ENCODE measurements around the gene HTT. TPM values are rescaled to one million over a fixed set of nuclear protein-coding genes. Genes with fewer than 3 reads are reported as not detected.

The HTT gene
- total RNA-seq, 1 experiment from 2014 or later, result 37.4 TPM

- Histone ChIP-seq H3K36me3 (ENCODE audit: control insufficient read depth in 1 of 2, insufficient read depth in 2 of 2, low read length in 2 of 2) (peaks cover 0 to 26% of the 10 kb centered on the region in 2 experiments; a peak in 2 of 4 replicates), H4K20me1 (ENCODE audit: insufficient read depth) (no peaks in the 10 kb centered on the region), H3K9me2 (ENCODE audit: insufficient read depth) (no peaks in the 10 kb centered on the region), H3K27ac (ENCODE audit: low read depth, low read length) (no peak overlapping the region), H3K9ac (ENCODE audit: low read length) (no peak overlapping the region), H3K27me3 (ENCODE audit: insufficient read depth, low read length) (no peaks in the 10 kb centered on the region), H3K4me1 (ENCODE audit: control insufficient read depth in 1 of 2, insufficient read depth in 2 of 2, low read length in 2 of 2) (no peaks in the 10 kb centered on the region), H3K4me3 (replicated peaks in 1 of 2; ENCODE audit: low read depth in 1 of 2, low read length in 2 of 2) (no peak overlapping the region), H3K9me3 (ENCODE audit: control insufficient read depth in 1 of 2, insufficient read depth in 1 of 2, low read depth in 1 of 2, low read length in 2 of 2) (no peaks in the 10 kb centered on the region), H3K4me2 (ENCODE audit: low read length) (no peak overlapping the region), H2AFZ (ENCODE audit: low read depth, low read length, poor library complexity, severe bottlenecking) (no peak overlapping the region), H3K79me2 (ENCODE audit: insufficient read depth, low read length) (no peaks in the 10 kb centered on the region)
- DNase-seq (ENCODE audit: low read depth, low spot score), result no peak
- intact Hi-C loops (cut with micrococcal nuclease), result no loop called here
- TF ChIP-seq ZNF274 (IDR thresholded peaks at IDR 0.05; ENCODE audit: low read depth, low read length), result no peak
- TF ChIP-seq TCF7L2 (IDR thresholded peaks at IDR 0.05; ENCODE audit: borderline replicate concordance, extremely low read depth, insufficient read depth, insufficient read length), result no peak
- TF ChIP-seq CBX3 (IDR thresholded peaks at IDR 0.05; ENCODE audit: low read depth), result no peak
- no peak for TF ChIP-seq FOSL1 (IDR thresholded peaks at IDR 0.05; ENCODE audit: low read depth)
- no peak for TF ChIP-seq CTCF (IDR thresholded peaks at IDR 0.05 in 2 of 3, conservative IDR thresholded peaks at IDR 0.05 in 1 of 3; ENCODE audit: borderline replicate concordance in 1 of 3, insufficient read depth in 1 of 3, low read depth in 2 of 3, low read length in 2 of 3)
- no peak for TF ChIP-seq SRF (IDR thresholded peaks at IDR 0.05; ENCODE audit: low read depth)
- TF ChIP-seq POLR2A (IDR thresholded peaks at IDR 0.05; ENCODE audit: borderline replicate concordance, extremely low read depth, insufficient read depth, insufficient read length), result no peak
- no peak for TF ChIP-seq MAX (IDR thresholded peaks at IDR 0.05)
- no peak for TF ChIP-seq YY1 (IDR thresholded peaks at IDR 0.05; ENCODE audit: extremely low read depth, insufficient replicate concordance, low read depth, low read length)
- no peak for TF ChIP-seq ZBTB33 (IDR thresholded peaks at IDR 0.05; ENCODE audit: extremely low read depth, insufficient replicate concordance, low read length)
- no peak for TF ChIP-seq EZH2 (IDR thresholded peaks at IDR 0.05)
- no peak for TF ChIP-seq RAD21 (IDR thresholded peaks at IDR 0.05; ENCODE audit: low read depth)
- TF ChIP-seq EGR1 (IDR thresholded peaks at IDR 0.05; ENCODE audit: low read depth), result no peak
- TF ChIP-seq ELF1 (IDR thresholded peaks at IDR 0.05; ENCODE audit: borderline replicate concordance, low read depth), result no peak
- no peak for TF ChIP-seq JUND (IDR thresholded peaks at IDR 0.05)
- TF ChIP-seq EZH2phosphoT487 (IDR thresholded peaks at IDR 0.05; ENCODE audit: borderline replicate concordance), result no peak
- no peak for TF ChIP-seq ZFX (IDR thresholded peaks at IDR 0.05)
- no peak for TF ChIP-seq SP1 (IDR thresholded peaks at IDR 0.05; ENCODE audit: low read depth)
- no peak for TF ChIP-seq POLR2AphosphoS5 (IDR thresholded peaks at IDR 0.05; ENCODE audit: low read depth, low read length)
- no peak for TF ChIP-seq CEBPB (IDR thresholded peaks at IDR 0.05; ENCODE audit: low read depth)
- POLR2A ChIA-PET, result no interaction called here
- no TSS peak for BruUV-seq (replicated peaks)
- CTCF ChIA-PET, result no interaction called here
- RAD21 ChIA-PET (ENCODE audit: low non-redundant PET in 1 of 2, low total read pairs in 2 of 2, uncharacterized antibody in 2 of 2, unreplicated experiment in 2 of 2), result no interaction called here
- ATAC-seq, result no peak; the same call in 1 of the 2 replicates
Measured at GRCh38 chr4:3218824-3219760, 144.6 kb downstream of the HTT start.
